ENCODE results near the gene NKIRAS1.
"Not testable (repeated sequence)": the region's sequence is repeated elsewhere in the genome, so short reads cannot be mapped to it uniquely, and the experiment has no call there.

Gene NKIRAS1

GRCh38 chr3:23869977-23870662 is 46.7 kb downstream of the NKIRAS1 start:
- DNase-seq (ENCODE audit: low read depth) = no peak

- no peak for DNase-seq (ENCODE audit: low read depth)
These were observed 49.0 kb downstream of the NKIRAS1 start for GRCh38 chr3:23867838-23868237.

GRCh38 chr3:23867400-23867799 is 49.4 kb downstream of the NKIRAS1 start:
- DNase-seq (ENCODE audit: low read depth) = no peak

GRCh38 chr3:23865595-23866396 is 51.0 kb downstream of the NKIRAS1 start:
- DNase-seq (ENCODE audit: low read depth) = no peak

GRCh38 chr3:23864931-23865330 is 51.9 kb downstream of the NKIRAS1 start:
- DNase-seq (ENCODE audit: low read depth) = no peak

GRCh38 chr3:23863060-23863459 is 53.7 kb downstream of the NKIRAS1 start:
- DNase-seq (ENCODE audit: low read depth) = no peak

- DNase-seq (ENCODE audit: low read depth) = no peak
These were observed 55.1 kb downstream of the NKIRAS1 start for GRCh38 chr3:23861689-23862088.

- no peak for DNase-seq (ENCODE audit: low read depth)
These were observed 56.9 kb downstream of the NKIRAS1 start for GRCh38 chr3:23859839-23860382.

- DNase-seq (ENCODE audit: low read depth) = no peak
These were observed 57.6 kb downstream of the NKIRAS1 start for GRCh38 chr3:23859012-23859743.

GRCh38 chr3:23856286-23856685 is 60.5 kb downstream of the NKIRAS1 start:
- no peak for DNase-seq (ENCODE audit: low read depth)

GRCh38 chr3:23849462-23849861 is 67.3 kb downstream of the NKIRAS1 start:
- DNase-seq (ENCODE audit: low read depth) = not testable (repeated sequence)

GRCh38 chr3:23845326-23846216 is 71.2 kb downstream of the NKIRAS1 start:
- DNase-seq (ENCODE audit: low read depth) = no peak

GRCh38 chr3:23843869-23844268 is 72.9 kb downstream of the NKIRAS1 start:
- no peak for DNase-seq (ENCODE audit: low read depth)
